ENCODE measurements around the gene FN1. TPM values are rescaled to one million over a fixed set of nuclear protein-coding genes. Genes with fewer than 3 reads are reported as not detected.

The FN1 gene
- total and polyA plus RNA-seq, 2 of the 8 experiments (the other 6 are each of a cell fraction or from before 2014, with no cell fraction given) = 42.9 to 109 TPM

GRCh38 chr2:215372968-215373649, 62.8 kb downstream of the FN1 start:
- no peak for DNase-seq (ENCODE audit: low read depth in 1 of 2, low spot score in 2 of 2)
- Histone ChIP-seq H3K79me1 (ENCODE audit: low read depth, low read length) (no peaks in the 10 kb centered on the region), H2BK15ac (ENCODE audit: low read length) (no peak overlapping the region), H3K18ac (ENCODE audit: extremely low read depth, low read length) (no peak overlapping the region), H4K20me1 (replicated peaks in 1 of 2; ENCODE audit: control insufficient read depth in 1 of 2, insufficient read depth in 2 of 2, low read length in 2 of 2) (no peaks in the 10 kb centered on the region), H4K5ac (ENCODE audit: insufficient read length, low read depth, low read length) (no peak overlapping the region), H3K27ac (ENCODE audit: low read depth, low read length) (no peak overlapping the region), H3K27me3 (replicated peaks in 1 of 4; ENCODE audit: control insufficient read depth in 3 of 4, extremely low read depth in 1 of 4, insufficient read depth in 3 of 4, low read length in 3 of 4) (no peaks in the 10 kb centered on the region), H3K23ac (ENCODE audit: insufficient read length) (no peak overlapping the region), H3K9me3 (ENCODE audit: insufficient read depth in 2 of 2, low read depth in 1 of 2, low read length in 1 of 2) (no peaks in the 10 kb centered on the region), H2AK5ac (ENCODE audit: low read depth, low read length) (no peak overlapping the region), H2BK20ac (ENCODE audit: low read length) (no peak overlapping the region), H3K36me3 (ENCODE audit: control insufficient read depth in 2 of 4, insufficient read depth in 4 of 4, low read length in 3 of 4) (peaks cover 2 to 32% (median 15%) of the 10 kb centered on the region in 4 experiments; a peak in 5 of 8 replicates), H3K4me2 (ENCODE audit: insufficient read depth in 1 of 2, low read depth in 2 of 2, low read length in 2 of 2) (no peak overlapping the region), H3K4me1 (replicated peaks in 1 of 4; ENCODE audit: control insufficient read depth in 3 of 4, insufficient read depth in 4 of 4, low read length in 3 of 4) (no peaks in the 10 kb centered on the region), H3K4ac (replicated peaks; ENCODE audit: insufficient read length, low read depth, low read length) (no peak overlapping the region), H3K23me2 (ENCODE audit: low read depth, low read length) (no peaks in the 10 kb centered on the region), H2BK120ac (replicated peaks; ENCODE audit: low read depth, low read length) (no peak overlapping the region), H3K9ac (replicated peaks in 1 of 4; ENCODE audit: extremely low read depth in 1 of 4, low read depth in 3 of 4, low read length in 3 of 4) (no peak overlapping the region), H3K79me2 (ENCODE audit: control insufficient read depth in 1 of 2, insufficient read depth in 2 of 2, low read length in 2 of 2) (no peaks in the 10 kb centered on the region), H4K91ac (replicated peaks; ENCODE audit: insufficient read length, low read length) (no peak overlapping the region), H3K14ac (ENCODE audit: insufficient read length) (no peak overlapping the region), H3K56ac (replicated peaks; ENCODE audit: insufficient read length, low read depth, low read length) (no peak overlapping the region), H2AFZ (ENCODE audit: low read length) (no peak overlapping the region), H2BK12ac (ENCODE audit: low read depth, low read length) (no peak overlapping the region), H2BK5ac (ENCODE audit: low read depth, low read length) (no peak overlapping the region), H4K8ac (ENCODE audit: extremely low read depth, insufficient read depth, low read length) (no peak overlapping the region), H3K4me3 (ENCODE audit: extremely low read depth in 1 of 4, insufficient read depth in 2 of 4, low read depth in 3 of 4, low read length in 4 of 4) (no peak overlapping the region)
- ChIA-PET POLR2A (ENCODE audit: partially characterized antibody) (interaction anchor here (0.8 to 1.3 kb wide), 3 partner anchors 18 to 61 kb away, joined by 4 to 5 read pairs (median 4); no protein-coding TSS in a partner anchor), CTCF (ENCODE audit: partially characterized antibody) (no interaction called here)
- no peak for FAIRE-seq
- WGBS, 2 experiments (ENCODE audit: extremely low coverage in 1 of 2, insufficient coverage in 1 of 2, insufficient read length in 1 of 2, insufficient replicate concordance in 2 of 2, low coverage in 1 of 2, low lambda C conversion rate in 2 of 2, missing lambda C conversion rate in 1 of 2) = 95 to 100% methylated on average over 2 to 9 of the region's 9 CpGs
- TF ChIP-seq GABPA (IDR thresholded peaks at IDR 0.05; ENCODE audit: borderline replicate concordance, insufficient read depth, low read length) = no peak
- TF ChIP-seq SAP30 (IDR thresholded peaks at IDR 0.05; ENCODE audit: insufficient read depth, insufficient replicate concordance, low read length) = no peak
- TF ChIP-seq TCF12 (IDR thresholded peaks at IDR 0.05; ENCODE audit: low read depth, low read length) = no peak
- TF ChIP-seq TAF7 (optimal IDR thresholded peaks at IDR 0.05; ENCODE audit: borderline replicate concordance, low read depth, low read length) = no peak
- no peak for TF ChIP-seq CHD1 (IDR thresholded peaks at IDR 0.05; ENCODE audit: low read depth, low read length)
- no peak for TF ChIP-seq BACH1 (IDR thresholded peaks at IDR 0.05; ENCODE audit: low read length)
- TF ChIP-seq FOSL1 (IDR thresholded peaks at IDR 0.05; ENCODE audit: insufficient read depth, low read depth, low read length) = no peak
- TF ChIP-seq KDM5A (IDR thresholded peaks at IDR 0.05; ENCODE audit: low read length) = no peak
- no peak for TF ChIP-seq RFX5 (IDR thresholded peaks at IDR 0.05; ENCODE audit: borderline replicate concordance, low read depth, low read length)
- TF ChIP-seq MAX (IDR thresholded peaks at IDR 0.05) = no peak
- no peak for TF ChIP-seq SIX5 (IDR thresholded peaks at IDR 0.05; ENCODE audit: low read depth, low read length)
- no peak for TF ChIP-seq ATF3 (IDR thresholded peaks at IDR 0.05; ENCODE audit: insufficient read depth, low read depth, low read length)
- TF ChIP-seq POLR2AphosphoS5 (IDR thresholded peaks at IDR 0.05; ENCODE audit: low read depth, low read length) = no peak
